Posterior vena cava (tissue), 2 donors: ENCODE results near the gene AMN. TPM values are rescaled to one million over a fixed set of nuclear protein-coding genes. Genes with fewer than 3 reads are reported as not detected.

ENCODE experiments used
- DNase-seq: peaks from one replicate; pipeline ENCODE4 v3.0.0-alpha.2; 2020; ENCODE audit warnings: low spot score
- intact Hi-C, 2 donors: fragments of 100-400 bp; cut with DNase I; formaldehyde crosslinking; loops; one replicate each; pipeline versions ENCODE4 v1.14.1 to v1.14.2; 2022 to 2023
- total RNA-seq, 2 donors: library from RNA; stranded (reverse); fragmentation: NEBNext Ultra II Directional; extraction: Animal tissue kit (Norgen Biotek cat#: 25700); gene quantifications; one replicate each; pipeline ENCODE4 v1.2.1, GENCODE V29; 2021
- donor health status: DM: yes; HTN: yes; CAD: no.
- donor health status: DM: yes; HTN: yes; CAD: no.

AMN gene
- total RNA-seq, 2 donors from 2014 or later = 0.10 TPM; not detected in 1

- no peak for DNase-seq
- intact Hi-C loops = no loop called here
Observed at GRCh38 chr14:102897299-102898027, 25.0 kb upstream of the AMN start.

GRCh38 chr14:102898298-102898697 is 24.2 kb upstream of the AMN start:
- intact Hi-C loops = no loop called here

GRCh38 chr14:102898776-102899515 is 23.5 kb upstream of the AMN start:
- intact Hi-C loops = no loop called here

More at GRCh38 chr14:102898298-102898697, 24.2 kb upstream of the AMN start:
- no peak for DNase-seq

GRCh38 chr14:102899516-102899900 is 23.0 kb upstream of the AMN start:
- DNase-seq = peak; percentile 52
- intact Hi-C loops = no loop called here

More at GRCh38 chr14:102898776-102899515, 23.5 kb upstream of the AMN start:
- DNase-seq = peak; percentile 74

- peak; percentile 67 for DNase-seq
- intact Hi-C loops = no loop called here
Observed at GRCh38 chr14:102900631-102901571, 21.6 kb upstream of the AMN start.

GRCh38 chr14:102901633-102902032 is 20.8 kb upstream of the AMN start:
- peak; percentile 58 for DNase-seq
- intact Hi-C loops = no loop called here

- DNase-seq = peak; percentile 40
- intact Hi-C loops = no loop called here
Observed at GRCh38 chr14:102902086-102902485, 20.4 kb upstream of the AMN start.

- intact Hi-C loops = no loop called here
- peak; percentile 26 for DNase-seq
Observed at GRCh38 chr14:102902523-102903247, 19.8 kb upstream of the AMN start.

GRCh38 chr14:102903248-102903888 is 19.1 kb upstream of the AMN start:
- DNase-seq = peak; percentile 46
- intact Hi-C loops = no loop called here

- intact Hi-C loops = no loop called here
- DNase-seq = peak; percentile 64
Observed at GRCh38 chr14:102903889-102904512, 18.5 kb upstream of the AMN start.

GRCh38 chr14:102905116-102906108 is 17.1 kb upstream of the AMN start:
- peak; percentile 64 for DNase-seq
- intact Hi-C loops = no loop called here

- intact Hi-C loops = no loop called here
Observed at GRCh38 chr14:102906616-102907302, 15.7 kb upstream of the AMN start.

GRCh38 chr14:102907303-102907844 is 15.1 kb upstream of the AMN start:
- intact Hi-C loops = no loop called here
- DNase-seq = peak; percentile 78

More at GRCh38 chr14:102906616-102907302, 15.7 kb upstream of the AMN start:
- peak; percentile 54 for DNase-seq

GRCh38 chr14:102907980-102908730 is 14.3 kb upstream of the AMN start:
- intact Hi-C loops = no loop called here
- peak; percentile 70 for DNase-seq

GRCh38 chr14:102908766-102909455 is 13.6 kb upstream of the AMN start:
- intact Hi-C loops = no loop called here
- peak; percentile 70 for DNase-seq
